ENCODE measurements around the gene PSORS1C1. TPM values are rescaled to one million over a fixed set of nuclear protein-coding genes. Genes with fewer than 3 reads are reported as not detected.

PSORS1C1 gene
- total RNA-seq, 1 experiment from 2014 or later = 0.48 TPM

DNA sequence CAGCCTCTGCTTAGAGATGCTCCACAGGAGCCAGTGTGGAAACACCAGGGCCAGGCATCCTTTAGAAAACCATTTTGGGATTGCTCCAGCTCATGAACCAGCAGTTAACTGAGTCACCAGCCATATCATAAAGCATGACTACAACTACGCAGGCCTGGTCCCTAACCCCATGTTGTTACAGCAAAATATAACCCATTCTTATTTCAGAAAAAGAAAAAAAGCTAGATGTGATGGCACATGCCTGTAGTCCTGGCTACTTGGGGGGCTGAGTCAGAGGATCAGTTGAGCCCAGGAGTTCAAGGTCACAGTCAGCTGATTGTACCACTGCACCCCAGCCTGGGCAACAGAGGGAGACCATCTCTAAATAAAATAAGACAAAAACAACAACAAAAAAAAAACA, 39.1 kb upstream of the PSORS1C1 start:
- Mint-ChIP-seq H3K27ac (no peak overlapping the region), H3K4me1 (peaks cover 41 to 45% of the 10 kb centered on the region in 2 experiments), H3K9me3 (no peaks in the 10 kb centered on the region), H3K4me3 (no peak overlapping the region; a peak in 1 of 5 replicates), H3K27me3 (ENCODE audit: low read depth) (no peaks in the 10 kb centered on the region), H3K36me3 (ENCODE audit: insufficient read depth in 1 of 3, low read depth in 3 of 3) (no peaks in the 10 kb centered on the region)
- no peak overlapping the region for H3T11ph ChIP-seq (ENCODE audit: low read length)
- no peak overlapping the region for H4K5ac ChIP-seq (ENCODE audit: insufficient read length, low read depth, low read length)
- H2BK20ac ChIP-seq (ENCODE audit: low read depth, low read length, poor library complexity, severe bottlenecking) = no peak overlapping the region
- H2AFZ ChIP-seq (ENCODE audit: low read length) = no peak overlapping the region
- no peak overlapping the region for H2BK15ac ChIP-seq (ENCODE audit: low read depth, low read length)
- TF ChIP-seq, protein P1, sequence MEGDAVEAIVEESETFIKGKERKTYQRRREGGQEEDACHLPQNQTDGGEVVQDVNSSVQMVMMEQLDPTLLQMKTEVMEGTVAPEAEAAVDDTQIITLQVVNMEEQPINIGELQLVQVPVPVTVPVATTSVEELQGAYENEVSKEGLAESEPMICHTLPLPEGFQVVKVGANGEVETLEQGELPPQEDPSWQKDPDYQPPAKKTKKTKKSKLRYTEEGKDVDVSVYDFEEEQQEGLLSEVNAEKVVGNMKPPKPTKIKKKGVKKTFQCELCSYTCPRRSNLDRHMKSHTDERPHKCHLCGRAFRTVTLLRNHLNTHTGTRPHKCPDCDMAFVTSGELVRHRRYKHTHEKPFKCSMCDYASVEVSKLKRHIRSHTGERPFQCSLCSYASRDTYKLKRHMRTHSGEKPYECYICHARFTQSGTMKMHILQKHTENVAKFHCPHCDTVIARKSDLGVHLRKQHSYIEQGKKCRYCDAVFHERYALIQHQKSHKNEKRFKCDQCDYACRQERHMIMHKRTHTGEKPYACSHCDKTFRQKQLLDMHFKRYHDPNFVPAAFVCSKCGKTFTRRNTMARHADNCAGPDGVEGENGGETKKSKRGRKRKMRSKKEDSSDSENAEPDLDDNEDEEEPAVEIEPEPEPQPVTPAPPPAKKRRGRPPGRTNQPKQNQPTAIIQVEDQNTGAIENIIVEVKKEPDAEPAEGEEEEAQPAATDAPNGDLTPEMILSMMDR (conservative IDR thresholded peaks at IDR 0.05) = no peak
- no peak overlapping the region for H3K14ac ChIP-seq (ENCODE audit: insufficient read depth, low read length)
- no CpG with 5 or more reads among the region's 1 CpG for WGBS (ENCODE audit: extremely low coverage, insufficient read length, low lambda C conversion rate)
- H4K20me1 ChIP-seq (ENCODE audit: control insufficient read depth, insufficient read depth, insufficient read length) = no peaks in the 10 kb centered on the region
- no peak overlapping the region for H3K9ac ChIP-seq (ENCODE audit: extremely low read depth, insufficient read length, low read length)
- H4K8ac ChIP-seq (replicated peaks; ENCODE audit: insufficient read length, low read depth, low read length) = no peak overlapping the region
- H3K4me2 ChIP-seq (ENCODE audit: insufficient read depth, insufficient read length, low read length) = no peak overlapping the region
- H2BK120ac ChIP-seq (ENCODE audit: low read depth, low read length, poor library complexity, severe bottlenecking) = no peak overlapping the region
- DNase-seq = no peak
- H3K79me2 ChIP-seq (ENCODE audit: insufficient read depth, low read length) = no peaks in the 10 kb centered on the region
- H3K27me3 ChIP-seq (ENCODE audit: insufficient read depth, low read length) = no peaks in the 10 kb centered on the region
- no peak overlapping the region for H3K27ac ChIP-seq (ENCODE audit: insufficient read length, low read depth, low read length)
- no peak overlapping the region for H3K23ac ChIP-seq (ENCODE audit: insufficient read length, low read depth, low read length)
- H2BK12ac ChIP-seq (ENCODE audit: insufficient read length, low read depth, low read length) = no peak overlapping the region
- H2AK5ac ChIP-seq (ENCODE audit: insufficient read length, low read length) = no peak overlapping the region
- H3K56ac ChIP-seq (ENCODE audit: insufficient read length, low read depth, low read length) = no peak overlapping the region
- H3K23me2 ChIP-seq (ENCODE audit: insufficient read length, low read depth, low read length, poor library complexity, severe bottlenecking) = no peaks in the 10 kb centered on the region
- H2BK5ac ChIP-seq (ENCODE audit: insufficient read length, low read length) = no peak overlapping the region
- no peak overlapping the region for H3K4ac ChIP-seq (ENCODE audit: low read depth, low read length)
- H3K4me1 ChIP-seq (ENCODE audit: insufficient read depth, low read length) = peaks cover 4% of the 10 kb centered on the region; the same call in 1 of the 2 replicates
- H4K91ac ChIP-seq (ENCODE audit: insufficient read length, low read depth, low read length) = no peak overlapping the region
- no peaks in the 10 kb centered on the region for H3K9me3 ChIP-seq (ENCODE audit: control insufficient read depth, low read depth, low read length)
- no peaks in the 10 kb centered on the region for H3K79me1 ChIP-seq (ENCODE audit: insufficient read depth, low read depth, low read length, poor library complexity, severe bottlenecking)
- H3K18ac ChIP-seq (ENCODE audit: insufficient read length, low read depth, low read length) = no peak overlapping the region
